Ishikawa (cell line): ENCODE measurements around the gene PBXIP1.

Experiments used
- CEBPB ChIP-seq: IDR thresholded peaks from 2 replicates; pipeline ENCODE4 v1.6.1; 2012
- CREB1 ChIP-seq: IDR thresholded peaks from 2 replicates; pipeline ENCODE4 v1.6.1; 2012; ENCODE audit warnings: low read depth
- EGR1 ChIP-seq: IDR thresholded peaks from 2 replicates; pipeline ENCODE4 v1.6.1; 2012
- EP300 ChIP-seq: IDR thresholded peaks from 2 replicates; pipeline ENCODE4 v1.6.1; 2012; ENCODE audit warnings: borderline replicate concordance
- FOXM1 ChIP-seq: IDR thresholded peaks from 2 replicates; pipeline ENCODE4 v1.6.1; 2012; ENCODE audit warnings: low read depth, borderline replicate concordance
- NFIC ChIP-seq: IDR thresholded peaks from 2 replicates; pipeline ENCODE4 v1.6.1; 2012
- RAD21 ChIP-seq: IDR thresholded peaks from 2 replicates; pipeline ENCODE4 v1.6.1; 2012; ENCODE audit warnings: low read depth
- TAF1 ChIP-seq: IDR thresholded peaks from 2 replicates; pipeline ENCODE4 v1.6.1; 2012; ENCODE audit warnings: low read depth, mild to moderate bottlenecking
- TCF12 ChIP-seq: IDR thresholded peaks from 2 replicates; pipeline ENCODE4 v1.6.1; 2012; ENCODE audit warnings: low read depth
- TEAD4 ChIP-seq: IDR thresholded peaks from 2 replicates; pipeline ENCODE4 v1.6.1; 2012
- YY1 ChIP-seq: IDR thresholded peaks from 2 replicates; pipeline ENCODE4 v1.6.1; 2012; ENCODE audit warnings: low read depth
- ZBTB7A ChIP-seq: IDR thresholded peaks from 2 replicates; pipeline ENCODE4 v1.6.1; 2012; ENCODE audit warnings: low read depth
- TF ChIP-seq, protein P1 (sequence below): IDR thresholded peaks from 2 replicates; pipeline ENCODE4 v1.6.1; 2012
- TF ChIP-seq, protein P2 (sequence below): IDR thresholded peaks from 2 replicates; pipeline ENCODE4 v1.6.1; 2012; ENCODE audit warnings: low read depth, mild to moderate bottlenecking
- TF ChIP-seq, protein P3 (sequence below): IDR thresholded peaks from 2 replicates; pipeline ENCODE4 v1.6.1; 2012

Gene PBXIP1

DNA sequence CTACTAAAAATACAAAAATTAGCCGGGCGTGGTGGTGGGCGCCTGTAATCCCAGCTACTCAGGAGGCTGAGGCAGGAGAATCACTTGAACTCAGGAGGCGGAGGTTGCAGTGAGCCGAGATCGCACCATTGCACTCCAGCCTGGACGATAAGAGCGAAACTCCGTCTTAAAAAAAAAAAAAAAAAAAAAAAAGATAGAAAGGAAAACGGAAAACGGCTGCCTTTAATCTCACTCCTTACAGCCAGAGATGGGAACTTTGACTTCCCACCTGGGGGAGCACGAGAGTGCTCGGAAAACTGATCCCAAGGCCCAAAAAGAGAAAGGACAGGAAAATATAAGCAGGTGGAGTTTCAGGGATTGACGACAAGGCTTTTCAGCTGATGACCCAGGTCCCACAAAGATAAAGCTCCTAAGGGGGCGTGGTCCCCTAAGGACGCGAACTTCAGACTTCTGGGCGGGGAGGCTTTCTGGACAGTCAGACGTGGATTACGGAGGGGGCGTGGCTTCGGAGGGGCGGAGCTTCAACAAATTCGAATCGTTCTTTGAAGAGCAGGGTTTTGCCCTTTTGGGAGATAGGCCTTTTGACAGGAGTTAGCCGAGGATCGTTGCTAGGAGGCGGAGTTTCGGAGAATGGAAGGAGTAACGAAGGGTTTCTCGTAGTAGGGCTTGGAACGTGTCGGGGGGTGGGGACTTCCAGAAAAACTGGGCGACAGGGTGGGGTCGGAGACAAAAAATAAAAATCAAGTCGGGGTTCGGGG, 17.6 kb upstream of the PBXIP1 start:
- TF ChIP-seq TEAD4 (no peak), CEBPB (no peak), EGR1 (no peak), CREB1 (no peak), YY1 (no peak), TAF1 (no peak; the same call in 1 of the 2 replicates), ZBTB7A (no peak)
- TF ChIP-seq, protein P1, sequence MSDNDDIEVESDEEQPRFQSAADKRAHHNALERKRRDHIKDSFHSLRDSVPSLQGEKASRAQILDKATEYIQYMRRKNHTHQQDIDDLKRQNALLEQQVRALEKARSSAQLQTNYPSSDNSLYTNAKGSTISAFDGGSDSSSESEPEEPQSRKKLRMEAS: no peak
- TF ChIP-seq, protein P2, sequence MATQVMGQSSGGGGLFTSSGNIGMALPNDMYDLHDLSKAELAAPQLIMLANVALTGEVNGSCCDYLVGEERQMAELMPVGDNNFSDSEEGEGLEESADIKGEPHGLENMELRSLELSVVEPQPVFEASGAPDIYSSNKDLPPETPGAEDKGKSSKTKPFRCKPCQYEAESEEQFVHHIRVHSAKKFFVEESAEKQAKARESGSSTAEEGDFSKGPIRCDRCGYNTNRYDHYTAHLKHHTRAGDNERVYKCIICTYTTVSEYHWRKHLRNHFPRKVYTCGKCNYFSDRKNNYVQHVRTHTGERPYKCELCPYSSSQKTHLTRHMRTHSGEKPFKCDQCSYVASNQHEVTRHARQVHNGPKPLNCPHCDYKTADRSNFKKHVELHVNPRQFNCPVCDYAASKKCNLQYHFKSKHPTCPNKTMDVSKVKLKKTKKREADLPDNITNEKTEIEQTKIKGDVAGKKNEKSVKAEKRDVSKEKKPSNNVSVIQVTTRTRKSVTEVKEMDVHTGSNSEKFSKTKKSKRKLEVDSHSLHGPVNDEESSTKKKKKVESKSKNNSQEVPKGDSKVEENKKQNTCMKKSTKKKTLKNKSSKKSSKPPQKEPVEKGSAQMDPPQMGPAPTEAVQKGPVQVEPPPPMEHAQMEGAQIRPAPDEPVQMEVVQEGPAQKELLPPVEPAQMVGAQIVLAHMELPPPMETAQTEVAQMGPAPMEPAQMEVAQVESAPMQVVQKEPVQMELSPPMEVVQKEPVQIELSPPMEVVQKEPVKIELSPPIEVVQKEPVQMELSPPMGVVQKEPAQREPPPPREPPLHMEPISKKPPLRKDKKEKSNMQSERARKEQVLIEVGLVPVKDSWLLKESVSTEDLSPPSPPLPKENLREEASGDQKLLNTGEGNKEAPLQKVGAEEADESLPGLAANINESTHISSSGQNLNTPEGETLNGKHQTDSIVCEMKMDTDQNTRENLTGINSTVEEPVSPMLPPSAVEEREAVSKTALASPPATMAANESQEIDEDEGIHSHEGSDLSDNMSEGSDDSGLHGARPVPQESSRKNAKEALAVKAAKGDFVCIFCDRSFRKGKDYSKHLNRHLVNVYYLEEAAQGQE: no peak
- TF ChIP-seq, protein P3, sequence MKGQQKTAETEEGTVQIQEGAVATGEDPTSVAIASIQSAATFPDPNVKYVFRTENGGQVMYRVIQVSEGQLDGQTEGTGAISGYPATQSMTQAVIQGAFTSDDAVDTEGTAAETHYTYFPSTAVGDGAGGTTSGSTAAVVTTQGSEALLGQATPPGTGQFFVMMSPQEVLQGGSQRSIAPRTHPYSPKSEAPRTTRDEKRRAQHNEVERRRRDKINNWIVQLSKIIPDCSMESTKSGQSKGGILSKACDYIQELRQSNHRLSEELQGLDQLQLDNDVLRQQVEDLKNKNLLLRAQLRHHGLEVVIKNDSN: no peak

DNA sequence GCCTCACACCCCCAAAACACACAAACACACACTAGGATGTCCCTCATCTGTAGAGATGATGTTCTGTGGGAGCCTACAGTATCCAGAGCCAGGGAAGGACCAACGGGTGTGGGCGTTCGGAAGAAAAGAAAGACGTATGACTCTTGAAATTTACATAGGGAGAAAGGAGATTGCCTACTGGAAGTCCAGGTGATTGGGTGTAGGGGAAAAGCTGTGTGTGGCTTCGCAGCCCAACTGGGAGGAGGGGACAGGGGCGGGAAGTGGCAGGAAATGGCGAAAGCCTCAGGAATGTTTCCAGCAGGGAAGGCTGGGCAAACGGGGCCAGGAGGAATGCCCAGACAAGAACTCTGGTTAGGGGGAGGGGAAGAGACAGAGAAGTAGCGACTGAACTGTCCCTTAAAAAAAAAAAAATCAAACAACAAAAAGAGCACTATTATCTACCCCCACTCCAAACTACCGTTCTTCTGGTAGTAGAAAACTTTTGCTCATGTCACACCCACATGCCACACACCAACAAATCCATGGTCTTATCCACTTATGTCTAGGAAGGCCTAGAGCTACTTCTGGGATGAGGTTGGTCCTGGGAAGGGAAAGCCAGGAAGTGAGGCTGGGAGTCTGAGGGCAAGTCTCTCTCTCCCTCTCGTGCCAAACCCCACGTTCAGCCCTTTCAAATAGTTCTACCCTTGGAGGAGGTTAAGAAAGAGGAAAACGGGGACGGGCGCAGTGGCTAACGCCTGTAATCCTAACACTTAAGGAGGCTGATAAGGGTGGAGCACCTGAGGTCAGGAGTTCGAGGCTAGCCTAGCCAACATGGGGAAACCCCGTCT, 16.8 kb upstream of the PBXIP1 start:
- peak; percentile 68 for TF ChIP-seq YY1
- no peak for TF ChIP-seq EGR1
- peak; percentile 1; the same call in 1 of the 2 replicates for TF ChIP-seq RAD21
- TF ChIP-seq, protein P2: no peak
- TF ChIP-seq NFIC: no peak
- no peak for TF ChIP-seq CREB1
- TF ChIP-seq TCF12: peak; percentile 87
- TF ChIP-seq CEBPB: peak; percentile 82
- TF ChIP-seq, protein P1: peak; percentile 96
- peak; percentile 53 for TF ChIP-seq TAF1
- TF ChIP-seq, protein P3: no peak
- TF ChIP-seq FOXM1: no peak
- TF ChIP-seq ZBTB7A: no peak
- peak; percentile 91 for TF ChIP-seq TEAD4
- TF ChIP-seq EP300: peak; percentile 81

DNA sequence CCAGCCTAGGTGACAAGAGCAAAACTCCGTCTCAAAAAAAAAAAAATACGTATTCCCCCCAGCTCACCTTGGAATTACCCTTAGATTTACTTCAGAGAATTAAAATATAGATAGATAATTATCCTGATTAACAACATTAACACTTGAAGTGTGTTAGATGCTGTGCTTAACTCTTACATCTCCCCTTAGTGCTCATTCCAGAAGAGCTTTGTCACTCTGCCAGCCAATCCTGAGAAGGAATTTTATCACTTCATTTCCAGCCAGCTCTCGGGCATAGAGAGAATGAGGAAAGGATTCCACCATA, 16.3 kb upstream of the PBXIP1 start:
- TF ChIP-seq TCF12: no peak
- TF ChIP-seq TAF1: no peak
- TF ChIP-seq CEBPB: no peak
- no peak for TF ChIP-seq YY1
- no peak for TF ChIP-seq EGR1
- TF ChIP-seq, protein P1: no peak
- no peak for TF ChIP-seq EP300
- no peak for TF ChIP-seq RAD21
- TF ChIP-seq TEAD4: no peak
- TF ChIP-seq, protein P3: no peak
- no peak for TF ChIP-seq NFIC
- no peak for TF ChIP-seq ZBTB7A
- TF ChIP-seq FOXM1: no peak
- TF ChIP-seq, protein P2: no peak
- no peak for TF ChIP-seq CREB1
